Loucy (cell line): ENCODE results near the gene CS.

Experiments used
- H2AFZ ChIP-seq: fragments of 200-600 bp; sonication (generic); 2 replicates; pipeline ENCODE4 v1.6.0; 2016; ENCODE audit warnings: antibody characterized with exemption, mild to moderate bottlenecking, low read length, moderate library complexity
- H3F3A ChIP-seq: fragments of 200-600 bp; 2 replicates; pipeline ENCODE4 v1.6.0; 2016; ENCODE audit warnings: antibody characterized with exemption, low read depth, mild to moderate bottlenecking
- H3K27me3 ChIP-seq: fragments of 200-600 bp; sonication (generic); 2 replicates; pipeline ENCODE4 v1.6.1; 2014; ENCODE audit warnings: low read length, mild to moderate bottlenecking; ENCODE audit not compliant: insufficient read depth, poor library complexity, severe bottlenecking
- H3K36me3 ChIP-seq: fragments of 200-600 bp; sonication (generic); 2 replicates; pipeline ENCODE4 v1.6.1; 2016; ENCODE audit warnings: low read length; ENCODE audit not compliant: insufficient read depth
- H3K4me1 ChIP-seq: fragments of 200-600 bp; sonication (generic); 2 replicates; pipeline ENCODE4 v1.5.1; 2014; ENCODE audit warnings: low read length, mild to moderate bottlenecking; ENCODE audit not compliant: insufficient read depth, poor library complexity, severe bottlenecking
- H3K4me2 ChIP-seq: fragments of 200-600 bp; sonication (generic); 2 replicates; pipeline ENCODE4 v1.6.0; 2014; ENCODE audit warnings: antibody characterized with exemption, low read length, low read depth, mild to moderate bottlenecking; ENCODE audit not compliant: poor library complexity, severe bottlenecking
- H3K4me3 ChIP-seq: fragments of 200-600 bp; sonication (generic); 2 replicates; pipeline ENCODE4 v1.5.1; 2014; ENCODE audit warnings: low read length, mild to moderate bottlenecking, mixed read lengths; ENCODE audit not compliant: poor library complexity, severe bottlenecking
- H3K79me2 ChIP-seq: fragments of 200-600 bp; sonication (generic); 2 replicates; pipeline ENCODE4 v1.6.1; 2014; ENCODE audit warnings: low read length; ENCODE audit not compliant: insufficient read depth
- H3K9ac ChIP-seq: fragments of 200-600 bp; sonication (generic); 2 replicates; pipeline ENCODE4 v1.6.0; 2014; ENCODE audit warnings: mild to moderate bottlenecking, low read depth, low read length, moderate library complexity; ENCODE audit not compliant: poor library complexity, severe bottlenecking
- H3K9me2 ChIP-seq: fragments of 200-600 bp; sonication (generic); replicated peaks from 2 replicates; pipeline ENCODE4 v1.6.1; 2016; ENCODE audit warnings: low read depth, low read length, mixed read lengths
- H3K9me3 ChIP-seq: fragments of 200-600 bp; sonication (generic); 2 replicates; pipeline ENCODE4 v1.6.1; 2014; ENCODE audit warnings: mild to moderate bottlenecking, antibody characterized with exemption, low read length, low read depth; ENCODE audit not compliant: insufficient read depth
- H4K20me1 ChIP-seq: fragments of 200-600 bp; sonication (generic); 2 replicates; pipeline ENCODE4 v1.6.0; 2014; ENCODE audit warnings: antibody characterized with exemption, low read length, mild to moderate bottlenecking; ENCODE audit not compliant: insufficient read depth, poor library complexity, severe bottlenecking
- EZH2phosphoT487 ChIP-seq: fragments of 200-600 bp; IDR thresholded peaks from 2 replicates; pipeline ENCODE4 v1.6.1; 2018; ENCODE audit warnings: antibody characterized with exemption, mild to moderate bottlenecking, moderate library complexity, borderline replicate concordance
- TF ChIP-seq, protein P1 (sequence below): fragments of 200-600 bp; sonication (generic); conservative IDR thresholded peaks from 2 replicates; pipeline ENCODE4 v1.5.1; 2014; ENCODE audit warnings: mild to moderate bottlenecking, antibody characterized with exemption, low read length

Gene CS

DNA sequence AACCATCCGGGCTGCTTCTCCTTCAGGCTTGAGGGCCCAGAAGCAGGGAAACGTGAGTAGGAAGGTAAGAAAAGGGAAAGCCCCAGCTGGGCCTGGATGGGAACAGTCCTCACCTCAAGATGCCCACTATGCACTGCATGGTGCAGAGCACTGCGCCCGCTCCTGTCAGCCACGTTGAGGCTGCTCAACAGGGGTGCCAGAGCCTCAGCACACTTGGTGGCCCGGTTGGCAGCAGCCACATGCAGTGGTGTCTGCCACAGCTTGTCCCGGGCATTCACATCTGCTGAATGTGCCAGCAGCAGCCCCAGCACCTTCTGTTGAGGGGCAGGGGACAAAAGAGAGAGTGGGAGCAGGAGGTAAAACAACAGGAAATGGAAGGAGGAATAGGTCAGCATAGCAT lies 44.5 kb downstream of the CS start:
- no peak overlapping the region for H3K4me3 ChIP-seq
- H3K4me2 ChIP-seq: peak overlapping the region; percentile 98
- H4K20me1 ChIP-seq: peaks cover 21% of the 10 kb centered on the region
- no peaks in the 10 kb centered on the region for H3K9me3 ChIP-seq
- H3K4me1 ChIP-seq: peaks cover 24% of the 10 kb centered on the region
- TF ChIP-seq EZH2phosphoT487: no peak
- TF ChIP-seq, protein P1, sequence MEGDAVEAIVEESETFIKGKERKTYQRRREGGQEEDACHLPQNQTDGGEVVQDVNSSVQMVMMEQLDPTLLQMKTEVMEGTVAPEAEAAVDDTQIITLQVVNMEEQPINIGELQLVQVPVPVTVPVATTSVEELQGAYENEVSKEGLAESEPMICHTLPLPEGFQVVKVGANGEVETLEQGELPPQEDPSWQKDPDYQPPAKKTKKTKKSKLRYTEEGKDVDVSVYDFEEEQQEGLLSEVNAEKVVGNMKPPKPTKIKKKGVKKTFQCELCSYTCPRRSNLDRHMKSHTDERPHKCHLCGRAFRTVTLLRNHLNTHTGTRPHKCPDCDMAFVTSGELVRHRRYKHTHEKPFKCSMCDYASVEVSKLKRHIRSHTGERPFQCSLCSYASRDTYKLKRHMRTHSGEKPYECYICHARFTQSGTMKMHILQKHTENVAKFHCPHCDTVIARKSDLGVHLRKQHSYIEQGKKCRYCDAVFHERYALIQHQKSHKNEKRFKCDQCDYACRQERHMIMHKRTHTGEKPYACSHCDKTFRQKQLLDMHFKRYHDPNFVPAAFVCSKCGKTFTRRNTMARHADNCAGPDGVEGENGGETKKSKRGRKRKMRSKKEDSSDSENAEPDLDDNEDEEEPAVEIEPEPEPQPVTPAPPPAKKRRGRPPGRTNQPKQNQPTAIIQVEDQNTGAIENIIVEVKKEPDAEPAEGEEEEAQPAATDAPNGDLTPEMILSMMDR: no peak
- no peaks in the 10 kb centered on the region for H3F3A ChIP-seq
- peak overlapping the region; percentile 95 for H3K9ac ChIP-seq
- H2AFZ ChIP-seq: no peak overlapping the region
- peaks cover 33% of the 10 kb centered on the region; the same call in 1 of the 2 replicates for H3K36me3 ChIP-seq
- no peaks in the 10 kb centered on the region for H3K9me2 ChIP-seq
- H3K27me3 ChIP-seq: no peaks in the 10 kb centered on the region
- H3K79me2 ChIP-seq: peaks cover 31% of the 10 kb centered on the region

DNA sequence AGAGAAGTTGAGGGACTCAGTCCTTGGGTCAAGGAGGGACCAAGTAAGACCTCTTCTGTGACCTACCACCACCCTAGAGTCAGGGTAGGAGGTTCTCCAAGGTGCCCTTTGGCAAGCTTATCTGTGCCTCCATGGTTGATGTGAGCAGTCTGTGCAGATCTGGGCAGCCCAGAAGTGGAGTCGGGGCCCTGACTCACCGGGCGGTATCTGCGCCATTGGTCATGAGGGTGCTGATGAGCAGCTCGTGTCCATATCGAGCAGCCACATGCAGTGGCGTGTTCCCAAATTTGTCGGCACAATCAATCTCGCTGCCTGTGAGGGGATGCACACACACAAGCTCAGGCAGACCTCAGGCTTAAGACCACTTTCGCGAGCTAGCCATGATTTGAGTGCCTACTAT lies 47.0 kb downstream of the CS start:
- H2AFZ ChIP-seq: no peak overlapping the region
- H4K20me1 ChIP-seq: peaks cover 21% of the 10 kb centered on the region
- H3K4me2 ChIP-seq: no peak overlapping the region
- H3K4me1 ChIP-seq: peaks cover 19% of the 10 kb centered on the region
- H3F3A ChIP-seq: no peaks in the 10 kb centered on the region
- H3K9me3 ChIP-seq: no peaks in the 10 kb centered on the region
- no peaks in the 10 kb centered on the region for H3K9me2 ChIP-seq
- H3K4me3 ChIP-seq: no peak overlapping the region
- no peaks in the 10 kb centered on the region for H3K27me3 ChIP-seq
- H3K9ac ChIP-seq: no peak overlapping the region
- H3K36me3 ChIP-seq: peaks cover 43% of the 10 kb centered on the region; the same call in 1 of the 2 replicates
- TF ChIP-seq, protein P1: no peak
- TF ChIP-seq EZH2phosphoT487: no peak
- peaks cover 31% of the 10 kb centered on the region for H3K79me2 ChIP-seq

DNA sequence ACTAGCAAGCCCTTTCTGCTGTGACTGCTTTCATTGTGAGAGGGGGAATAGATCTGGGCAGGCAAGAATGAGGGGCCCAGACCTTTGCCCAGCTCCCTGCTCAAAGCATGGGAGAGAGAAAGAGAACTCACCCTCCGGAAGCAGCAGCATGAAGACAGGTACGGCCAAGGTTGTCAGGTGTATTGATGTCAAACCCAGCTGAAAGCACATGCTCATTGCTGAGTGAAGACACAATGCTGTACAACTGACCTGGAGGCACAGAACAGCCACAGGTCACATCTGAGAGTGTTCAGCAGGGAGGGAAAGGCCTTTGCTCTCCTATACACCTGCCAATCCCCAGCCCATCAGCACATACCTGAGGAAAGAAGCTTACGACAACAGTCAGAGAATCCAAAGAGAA lies 47.5 kb downstream of the CS start:
- H3K9me2 ChIP-seq: no peaks in the 10 kb centered on the region
- H2AFZ ChIP-seq: no peak overlapping the region
- H3K79me2 ChIP-seq: peaks cover 27% of the 10 kb centered on the region
- no peak overlapping the region for H3K4me2 ChIP-seq
- peaks cover 18% of the 10 kb centered on the region for H4K20me1 ChIP-seq
- H3F3A ChIP-seq: no peaks in the 10 kb centered on the region
- no peaks in the 10 kb centered on the region for H3K27me3 ChIP-seq
- H3K4me3 ChIP-seq: no peak overlapping the region
- no peaks in the 10 kb centered on the region for H3K9me3 ChIP-seq
- TF ChIP-seq EZH2phosphoT487: no peak
- TF ChIP-seq, protein P1: no peak
- H3K36me3 ChIP-seq: peaks cover 47% of the 10 kb centered on the region; the same call in 1 of the 2 replicates
- H3K9ac ChIP-seq: no peak overlapping the region
- peaks cover 17% of the 10 kb centered on the region for H3K4me1 ChIP-seq
